Measurements from ENCODE around the gene SLC49A3. TPM values are rescaled to one million over a fixed set of nuclear protein-coding genes. Genes with fewer than 3 reads are reported as not detected.

SLC49A3 gene
- total and polyA plus RNA-seq, 2 of the 13 experiments (the other 11 are each of a cell fraction or from before 2014, with no cell fraction given): 0.07 to 0.17 TPM

DNA sequence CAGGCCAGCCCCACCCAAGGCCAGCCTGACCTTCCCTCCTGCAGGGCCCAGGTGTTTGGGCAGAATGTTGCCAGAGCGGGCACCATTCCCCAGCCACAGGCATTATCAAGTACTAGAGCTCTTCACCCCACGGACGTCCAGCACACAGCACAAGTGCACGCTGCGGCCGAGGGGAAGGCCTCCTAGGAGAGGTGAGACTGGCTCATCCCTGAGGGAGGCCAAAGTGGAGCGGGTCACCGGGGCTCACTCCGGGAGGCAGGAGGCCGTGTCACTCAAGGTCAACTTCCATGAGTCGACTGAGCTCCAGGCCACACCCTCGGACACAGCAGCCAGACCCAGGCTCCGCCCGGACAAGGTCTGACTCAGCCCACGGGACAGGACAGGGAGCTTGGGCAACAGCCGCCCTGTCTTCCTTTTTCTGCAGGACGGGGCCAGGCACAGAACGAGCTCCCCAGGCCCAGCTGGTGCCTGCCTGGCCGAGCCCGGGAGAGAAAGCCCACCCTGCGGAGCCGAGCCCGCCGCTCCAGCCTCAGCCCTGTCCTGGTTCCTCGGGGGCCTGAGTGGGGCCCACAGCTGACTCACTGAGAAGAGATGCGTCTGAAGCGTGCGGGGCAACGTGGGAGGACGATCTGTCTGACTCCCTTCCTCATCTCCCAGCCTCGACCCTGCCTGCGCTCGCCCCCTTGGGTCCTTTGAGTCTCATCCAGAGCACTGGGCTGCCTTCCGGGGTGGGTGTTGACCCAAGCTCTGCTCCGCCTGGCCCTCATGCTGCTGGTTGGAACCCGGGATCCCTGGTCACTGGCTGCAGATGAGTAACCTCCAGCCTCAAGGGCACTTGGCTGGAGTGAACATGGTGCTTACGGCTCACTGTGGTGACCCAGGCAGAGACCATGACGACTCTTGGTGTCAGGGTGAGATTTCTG, 1.6 kb downstream of the SLC49A3 start (continued):
- TF ChIP-seq ZNF44 (CRISPR knock-in tag; IDR thresholded peaks at IDR 0.05): 0 out of 2 replicates have a peak, but pooled peaks have one; percentile 25
- TF ChIP-seq EED (CRISPR knock-in tag; IDR thresholded peaks at IDR 0.05): no peak
- TF ChIP-seq, protein P1, sequence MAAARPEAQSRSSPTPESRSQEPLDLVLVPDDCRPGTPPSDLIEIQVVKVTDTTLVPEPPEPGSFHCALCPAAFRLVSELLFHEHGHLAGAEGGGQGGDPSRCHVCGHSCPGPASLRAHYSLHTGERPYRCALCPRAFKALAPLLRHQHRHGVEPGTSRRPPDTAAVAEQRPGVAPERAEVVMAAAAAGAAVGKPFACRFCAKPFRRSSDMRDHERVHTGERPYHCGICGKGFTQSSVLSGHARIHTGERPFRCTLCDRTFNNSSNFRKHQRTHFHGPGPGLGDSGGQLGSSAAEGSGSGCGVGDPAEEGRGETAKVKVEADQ (CRISPR knock-in tag; IDR thresholded peaks at IDR 0.05; ENCODE audit: borderline replicate concordance): peak; percentile 9; the same call in 1 of the 2 replicates
- TF ChIP-seq HMG20B (CRISPR knock-in tag; conservative IDR thresholded peaks at IDR 0.05): no peak
- TF ChIP-seq HNRNPK (IDR thresholded peaks at IDR 0.05; ENCODE audit: low read depth, low read length, poor library complexity, severe bottlenecking): no peak
- TF ChIP-seq POLR2A (IDR thresholded peaks at IDR 0.05; ENCODE audit: insufficient read depth in 1 of 2, low read depth in 2 of 2, low read length in 2 of 2): peak in 1 of 2 experiments; percentile 65; a peak in 2 of 4 replicates
- TF ChIP-seq, protein P2, sequence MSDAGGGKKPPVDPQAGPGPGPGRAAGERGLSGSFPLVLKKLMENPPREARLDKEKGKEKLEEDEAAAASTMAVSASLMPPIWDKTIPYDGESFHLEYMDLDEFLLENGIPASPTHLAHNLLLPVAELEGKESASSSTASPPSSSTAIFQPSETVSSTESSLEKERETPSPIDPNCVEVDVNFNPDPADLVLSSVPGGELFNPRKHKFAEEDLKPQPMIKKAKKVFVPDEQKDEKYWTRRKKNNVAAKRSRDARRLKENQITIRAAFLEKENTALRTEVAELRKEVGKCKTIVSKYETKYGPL (CRISPR knock-in tag; IDR thresholded peaks at IDR 0.05): no peak
- no peak for TF ChIP-seq PCBP1 (IDR thresholded peaks at IDR 0.05; ENCODE audit: borderline replicate concordance, low read depth, low read length)
- no peak for TF ChIP-seq SPEN (CRISPR knock-in tag; IDR thresholded peaks at IDR 0.05; ENCODE audit: low read depth)
- no peak for TF ChIP-seq ZBTB33 (CRISPR knock-in tag; IDR thresholded peaks at IDR 0.05)
- no peak for TF ChIP-seq IRF1 (CRISPR knock-in tag; IDR thresholded peaks at IDR 0.05; ENCODE audit: low read depth)
- 0 out of 2 replicates have a peak, but pooled peaks have one; percentile 24 for TF ChIP-seq ZBTB46 (CRISPR knock-in tag; IDR thresholded peaks at IDR 0.05; ENCODE audit: borderline replicate concordance)
- TF ChIP-seq ZNF879 (CRISPR knock-in tag; IDR thresholded peaks at IDR 0.05): no peak
- TF ChIP-seq ZNF230 (CRISPR knock-in tag; IDR thresholded peaks at IDR 0.05): peak; percentile 64; the same call in 1 of the 2 replicates
- peak; percentile 52 for TF ChIP-seq PTBP1 (IDR thresholded peaks at IDR 0.05; ENCODE audit: low read depth, low read length, poor library complexity, severe bottlenecking)
- TF ChIP-seq ZNF101 (CRISPR knock-in tag; IDR thresholded peaks at IDR 0.05; ENCODE audit: borderline replicate concordance, low read depth): no peak
- TF ChIP-seq, protein P3, sequence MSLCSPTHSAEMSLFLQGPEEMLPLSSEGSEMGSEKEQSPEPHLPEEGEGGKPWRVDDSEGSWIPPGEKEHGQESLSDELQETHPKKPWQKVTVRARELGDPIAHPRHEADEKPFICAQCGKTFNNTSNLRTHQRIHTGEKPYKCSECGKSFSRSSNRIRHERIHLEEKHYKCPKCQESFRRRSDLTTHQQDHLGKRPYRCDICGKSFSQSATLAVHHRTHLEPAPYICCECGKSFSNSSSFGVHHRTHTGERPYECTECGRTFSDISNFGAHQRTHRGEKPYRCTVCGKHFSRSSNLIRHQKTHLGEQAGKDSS (CRISPR knock-in tag; IDR thresholded peaks at IDR 0.05; ENCODE audit: borderline replicate concordance, low read depth): peak; percentile 52; the same call in 1 of the 2 replicates
- peak; percentile 64; the same call in 1 of the 2 replicates for TF ChIP-seq HIVEP1 (CRISPR knock-in tag; IDR thresholded peaks at IDR 0.05)
- no peak for TF ChIP-seq MIER3 (CRISPR knock-in tag; IDR thresholded peaks at IDR 0.05; ENCODE audit: borderline replicate concordance)
- no peak; the same call in 1 of the 2 replicates for TF ChIP-seq ZNF510 (CRISPR knock-in tag; IDR thresholded peaks at IDR 0.05; ENCODE audit: low read depth)
- no peak for TF ChIP-seq SNRNP70 (IDR thresholded peaks at IDR 0.05; ENCODE audit: low read depth, low read length)
